HCEC 1CT (cell line): ENCODE data around the gene HPCA.

ENCODE experiments used
- DNase-seq: peaks from one replicate; pipeline ENCODE4 v3.0.0-alpha.2; 2017

Gene HPCA

DNA sequence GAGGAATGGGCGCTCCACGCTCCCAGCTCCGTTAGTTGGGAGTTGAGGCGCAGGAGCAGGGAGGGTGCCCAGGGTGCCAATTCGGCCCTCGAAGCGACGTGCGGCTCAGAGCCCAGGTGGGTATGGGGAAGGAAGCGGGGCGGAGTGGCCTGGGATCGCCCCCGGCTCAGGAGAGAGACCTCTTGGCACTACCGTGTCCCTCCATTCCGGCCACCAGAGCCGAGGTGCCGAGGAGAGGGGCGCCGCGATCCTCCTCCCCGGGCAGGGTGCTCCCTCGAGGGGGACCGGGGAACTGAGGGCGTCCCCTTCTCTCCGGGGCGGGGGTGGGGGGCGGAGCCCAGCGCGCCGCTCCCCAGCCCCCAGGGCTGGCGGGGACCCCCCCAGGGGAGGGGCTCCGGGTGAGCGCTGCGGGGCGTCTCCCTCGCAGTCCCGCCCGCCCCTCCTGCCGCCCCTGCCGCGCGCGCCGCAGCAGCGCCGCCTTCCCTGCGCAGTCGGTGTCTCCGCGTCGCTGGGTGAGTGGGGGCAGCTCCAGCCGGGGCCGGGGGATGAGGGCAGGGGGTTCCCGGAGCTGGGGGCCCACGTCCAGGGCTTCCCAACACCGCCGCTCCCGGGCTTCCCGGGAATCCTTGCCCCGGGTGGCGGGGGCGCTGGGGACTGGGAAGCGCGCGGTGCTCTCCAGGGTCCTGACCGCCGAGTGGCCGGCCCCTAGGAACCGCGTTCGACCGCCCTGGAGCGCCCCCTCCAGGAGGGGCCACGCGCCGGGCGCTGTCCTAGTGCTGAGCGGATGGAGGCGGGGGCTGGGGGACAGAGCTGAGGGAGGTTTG lies at the start of gene HPCA:
HPCA (plus strand) TSS at position 488 of the 824 bp plus-strand sequence. CDS start 2,408 bp downstream, outside the sequence.
- no peak for DNase-seq

DNA sequence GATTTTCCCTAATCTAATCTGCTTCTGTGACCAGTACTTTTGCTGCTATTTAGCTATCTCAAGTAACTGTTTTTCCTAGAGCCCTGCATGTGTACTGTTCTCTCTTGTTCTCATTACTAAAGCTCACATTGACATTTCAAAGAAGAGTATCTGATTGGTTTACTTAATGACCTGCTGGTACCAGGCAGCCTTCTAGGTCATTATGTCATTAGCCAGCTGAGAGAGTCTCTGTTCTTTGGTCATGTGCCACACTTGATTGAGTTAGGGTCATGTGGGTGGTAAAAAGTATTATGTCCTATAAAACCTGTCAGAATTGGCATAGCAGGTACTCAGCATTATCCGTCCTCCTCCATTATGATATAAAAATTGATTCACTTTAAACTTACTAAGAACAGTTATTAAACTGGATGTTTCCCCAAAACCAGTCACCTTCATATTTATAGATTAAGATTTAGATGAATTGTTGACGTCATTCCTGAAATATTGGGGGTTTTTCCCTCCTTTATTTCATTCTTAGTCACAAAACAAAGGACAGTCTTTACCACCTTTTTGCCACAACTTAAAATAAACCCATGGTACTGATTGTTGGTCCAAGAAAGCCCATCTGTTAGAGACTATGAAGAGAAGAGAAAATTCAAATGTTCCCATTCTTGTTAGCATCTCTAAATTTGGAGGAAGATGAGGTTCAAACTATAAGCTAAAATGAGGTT lies 37.8 kb upstream of the HPCA start:
- DNase-seq, result no peak

- no peak for DNase-seq
Observed at GRCh38 chr1:32855861-32856617, 30.3 kb upstream of the HPCA start.

DNA sequence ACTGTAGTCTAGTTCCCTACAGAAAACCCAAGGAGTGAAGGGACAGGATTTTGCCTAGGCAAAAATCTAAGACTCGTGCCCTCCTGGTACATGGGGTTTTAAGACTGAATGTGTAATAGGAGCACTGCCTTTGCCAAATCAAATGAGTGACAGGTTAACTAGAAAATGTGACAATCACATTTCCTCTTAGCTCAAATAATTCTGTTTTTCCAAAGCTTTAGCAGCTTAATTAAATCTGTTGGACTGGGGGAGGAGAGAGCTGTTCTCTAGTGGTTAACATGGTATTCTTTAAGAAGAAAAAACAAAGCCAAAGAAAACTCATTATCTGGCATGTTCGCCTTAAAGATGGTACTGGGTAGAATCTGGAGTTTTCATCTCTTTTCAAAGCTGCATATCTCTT lies 28.2 kb upstream of the HPCA start:
- no peak for DNase-seq

DNA sequence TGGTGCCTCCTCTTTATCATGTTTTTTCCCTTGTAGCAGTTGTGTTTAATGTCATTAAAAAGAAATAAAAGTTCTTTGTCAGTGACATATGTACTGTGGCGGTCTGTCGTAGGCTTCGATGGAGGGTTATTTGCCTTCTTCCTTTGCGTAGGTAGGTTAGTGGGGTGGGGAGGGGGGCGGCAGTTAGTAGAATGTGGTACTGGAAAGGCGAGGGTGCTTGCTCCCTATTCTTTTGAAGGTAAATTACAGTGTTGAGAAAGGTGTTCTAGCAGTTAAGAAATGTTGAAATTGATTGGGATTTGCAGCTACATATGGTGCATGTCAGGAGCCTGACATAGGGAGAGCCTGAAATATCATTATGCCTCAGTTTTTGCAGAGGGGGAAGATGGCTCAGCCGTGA lies 27.5 kb upstream of the HPCA start:
- DNase-seq, result no peak

DNA sequence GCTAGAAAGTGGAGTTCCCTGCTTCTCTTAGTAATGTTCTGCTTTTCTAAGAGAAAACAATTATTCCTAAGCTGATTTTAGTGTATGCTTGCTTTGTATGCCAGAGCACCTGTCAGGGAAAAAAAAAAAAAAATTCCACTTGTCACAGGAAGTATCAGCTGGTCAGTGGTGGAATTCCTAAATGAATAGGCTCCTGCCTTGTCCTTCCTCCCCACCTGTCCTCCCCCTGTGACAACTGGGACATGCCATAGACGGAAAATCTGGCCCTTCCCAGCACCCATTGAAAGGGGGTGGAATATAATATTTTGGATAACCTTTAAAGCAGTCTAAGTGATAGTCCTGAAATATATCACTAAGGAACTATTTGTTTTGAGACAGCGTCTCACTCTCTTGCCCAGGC lies 26.4 kb upstream of the HPCA start:
- no peak for DNase-seq

DNA sequence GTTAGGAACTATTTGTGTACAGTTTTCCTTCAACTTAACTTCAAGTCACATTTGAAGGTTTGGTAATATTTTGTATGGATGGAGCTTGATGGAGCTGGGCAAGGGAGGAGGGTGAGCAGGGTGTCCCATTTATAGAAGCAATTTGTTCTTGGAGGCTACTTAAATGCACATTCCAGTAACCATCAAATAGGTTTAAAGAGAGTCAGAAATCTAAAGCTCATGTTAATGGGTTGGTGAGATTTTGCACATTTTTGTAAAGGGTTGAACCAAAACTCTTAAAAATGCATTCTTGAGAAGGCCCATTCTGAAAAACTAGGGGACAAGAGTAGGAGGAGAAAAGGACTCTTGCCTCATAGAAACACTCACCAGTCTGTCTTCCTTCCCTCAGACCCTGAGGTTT lies 25.7 kb upstream of the HPCA start:
- DNase-seq, result no peak

DNA sequence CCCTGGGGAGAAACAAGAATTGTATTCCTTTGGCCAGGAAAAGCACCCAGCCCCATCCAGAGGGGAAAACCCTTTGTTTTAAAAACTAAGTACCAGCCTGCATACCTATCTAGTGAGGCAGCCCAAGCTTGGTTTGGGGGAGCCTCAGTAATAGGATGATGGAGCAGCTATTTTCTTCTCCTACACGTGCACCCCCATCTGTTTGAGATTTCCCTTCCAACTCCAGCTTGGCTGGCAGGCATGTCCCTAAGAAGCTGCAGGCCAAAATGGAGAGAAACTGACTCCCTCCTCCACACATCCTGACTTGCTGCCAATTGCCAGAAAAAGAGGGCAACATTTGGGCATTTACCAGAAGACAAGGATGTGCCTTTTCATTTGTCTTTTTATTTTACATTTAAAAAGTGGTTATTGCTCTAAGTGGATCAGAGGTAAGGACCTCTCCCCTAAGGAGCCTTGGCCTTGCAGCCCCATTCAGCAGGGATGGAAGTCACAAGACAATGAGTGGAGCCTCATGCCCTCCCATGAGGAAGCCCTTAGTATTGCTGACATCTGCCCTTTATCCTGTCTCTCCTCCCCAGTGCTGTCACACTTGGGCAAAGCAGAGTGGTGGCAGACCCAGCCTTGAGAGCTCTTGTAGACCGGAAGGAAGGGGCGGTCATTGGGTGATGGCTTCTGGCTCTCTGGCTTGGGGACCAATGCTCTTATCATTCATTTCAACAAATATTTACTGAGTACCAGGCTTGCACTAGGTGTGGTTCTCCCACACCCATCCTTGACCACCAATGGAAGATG lies 24.2 kb upstream of the HPCA start:
- DNase-seq, result peak; percentile 57

DNA sequence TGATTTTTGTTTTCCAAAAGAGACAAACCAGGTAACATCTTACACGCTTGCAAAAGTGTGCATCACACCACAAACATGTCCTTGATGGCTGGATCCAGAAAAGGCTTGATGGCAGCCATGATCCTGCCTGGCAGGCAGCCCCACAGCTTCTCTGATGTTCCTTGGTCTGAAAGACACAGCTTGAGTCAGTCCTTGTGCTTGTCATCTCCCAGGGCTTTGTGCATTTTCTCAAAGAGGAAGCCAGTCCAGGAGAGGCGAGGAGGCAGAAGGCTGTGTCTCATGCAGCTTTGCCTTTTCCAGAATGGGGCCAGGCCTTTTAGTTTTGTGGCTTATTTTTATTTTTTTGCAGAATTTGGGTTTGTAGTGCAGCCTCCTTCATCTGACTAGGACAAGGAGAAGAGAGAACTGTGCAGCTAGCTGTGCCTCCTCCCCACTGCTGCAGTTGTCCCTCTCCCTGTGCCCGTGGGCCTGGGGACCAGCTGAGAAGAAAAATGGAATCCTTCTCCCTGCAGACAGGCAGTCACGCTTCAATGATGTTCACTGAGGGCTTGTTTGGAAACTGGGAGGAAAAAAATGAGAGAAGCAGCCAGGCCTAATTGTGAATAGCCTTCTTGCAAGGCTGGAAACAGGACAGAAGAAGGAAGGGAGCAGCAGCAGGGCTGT lies 22.9 kb upstream of the HPCA start:
- DNase-seq, result no peak

- no peak for DNase-seq
Observed at GRCh38 chr1:32863881-32864245, 22.4 kb upstream of the HPCA start.

DNA sequence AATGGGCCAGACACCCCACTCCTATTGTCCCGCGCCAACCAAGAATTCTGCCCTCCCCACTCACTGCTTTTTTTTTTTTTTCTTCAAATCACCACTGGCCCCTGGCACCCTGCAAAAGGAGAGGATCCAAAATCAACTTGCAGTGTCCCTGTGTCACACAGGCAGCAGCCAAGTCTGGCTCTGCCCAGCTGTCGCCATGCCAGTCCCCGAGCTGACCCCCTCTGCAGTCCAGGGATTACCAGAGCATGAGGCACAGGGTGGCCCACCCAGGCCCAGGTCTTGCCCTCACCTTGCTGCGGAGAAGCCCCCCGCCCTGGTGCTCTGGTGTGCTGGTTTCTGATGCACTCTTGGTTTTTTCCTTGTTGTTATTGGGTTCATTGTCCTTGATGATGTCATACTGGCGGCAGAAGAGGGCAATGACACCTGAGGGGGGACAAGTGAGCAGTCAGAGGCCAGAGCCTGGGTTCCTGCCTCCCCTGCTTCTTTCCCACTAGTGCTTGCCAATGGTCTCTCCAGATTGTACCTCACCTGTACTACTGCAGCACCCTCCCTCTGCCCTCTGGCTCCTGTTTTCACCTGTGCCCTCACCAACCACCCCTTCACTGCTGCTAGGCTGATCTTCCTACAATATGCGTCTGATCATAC lies 21.8 kb upstream of the HPCA start:
- DNase-seq, result no peak

DNA sequence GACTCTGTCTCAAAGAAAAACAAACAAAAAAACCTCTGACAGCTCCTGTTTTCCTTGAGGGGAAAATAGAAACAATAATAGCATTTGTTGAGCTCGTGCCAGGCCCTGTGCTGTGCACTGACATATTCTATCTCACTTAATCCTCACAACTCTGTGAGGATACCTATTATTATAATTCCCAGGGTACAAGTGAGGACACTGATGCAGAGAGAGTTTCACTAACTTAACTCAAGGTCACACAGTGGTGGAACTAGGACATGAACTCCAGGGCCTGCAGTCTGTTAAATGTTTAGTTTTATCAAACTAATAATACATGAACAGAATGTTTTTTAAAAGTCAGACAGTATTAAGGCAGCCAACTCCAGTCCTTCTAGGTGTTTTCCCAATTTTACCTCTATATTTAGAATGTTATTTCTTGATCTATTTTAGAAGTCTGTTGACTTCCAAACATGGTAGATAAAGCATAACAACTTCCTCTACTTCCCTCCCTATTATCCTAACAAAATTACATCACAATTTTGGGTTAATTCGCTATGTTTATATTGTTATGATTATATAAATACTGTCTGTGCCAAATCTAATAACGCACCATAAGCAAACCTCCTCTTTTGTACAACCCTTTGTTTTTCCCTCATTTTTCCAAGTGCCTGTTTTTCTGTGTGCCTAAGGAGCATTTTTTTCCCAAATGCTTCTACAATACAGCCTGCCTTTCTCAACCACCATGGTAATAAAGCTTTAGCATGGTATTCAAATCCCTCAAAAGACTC lies 20.5 kb upstream of the HPCA start:
- DNase-seq, result no peak

DNA sequence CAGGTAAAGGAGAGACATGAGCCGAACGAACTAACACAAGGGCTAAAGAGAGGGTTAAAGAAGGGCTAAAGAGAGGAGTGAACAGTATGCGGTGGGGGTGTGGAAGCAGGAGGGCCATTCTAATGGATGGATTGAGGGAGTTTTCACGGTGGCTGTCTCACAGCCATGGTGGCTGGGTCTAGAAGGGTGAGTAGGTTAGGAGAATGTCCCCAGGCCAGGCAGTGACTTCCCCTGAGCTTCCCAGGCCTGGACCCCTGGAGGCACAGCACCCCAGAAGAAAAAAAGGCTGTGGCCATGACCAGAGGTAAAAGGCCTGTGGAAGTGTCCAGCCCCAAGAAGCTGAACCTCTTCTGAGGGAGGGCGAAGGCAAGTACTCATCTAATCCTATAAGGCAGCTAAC lies 19.1 kb upstream of the HPCA start:
- DNase-seq, result no peak

DNA sequence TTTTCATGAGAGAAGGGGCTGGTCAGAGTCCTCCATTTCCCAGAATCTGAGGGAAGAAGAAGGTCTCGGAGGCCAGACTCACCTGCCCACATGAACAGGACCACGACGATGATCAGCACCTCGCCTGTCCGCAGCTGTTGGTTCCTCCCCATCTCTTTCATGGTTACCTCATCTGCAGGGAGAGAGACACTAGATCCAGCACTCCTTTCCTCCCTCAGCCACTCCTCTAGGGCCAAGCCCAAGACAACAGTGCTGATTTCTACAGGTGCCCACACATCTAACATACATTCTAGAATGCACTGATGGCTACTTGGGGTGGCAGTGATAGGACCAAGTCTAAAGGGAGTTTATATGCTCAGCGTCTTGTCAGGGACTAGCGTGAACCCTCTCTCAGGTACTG lies 18.6 kb upstream of the HPCA start:
- DNase-seq, result no peak

DNA sequence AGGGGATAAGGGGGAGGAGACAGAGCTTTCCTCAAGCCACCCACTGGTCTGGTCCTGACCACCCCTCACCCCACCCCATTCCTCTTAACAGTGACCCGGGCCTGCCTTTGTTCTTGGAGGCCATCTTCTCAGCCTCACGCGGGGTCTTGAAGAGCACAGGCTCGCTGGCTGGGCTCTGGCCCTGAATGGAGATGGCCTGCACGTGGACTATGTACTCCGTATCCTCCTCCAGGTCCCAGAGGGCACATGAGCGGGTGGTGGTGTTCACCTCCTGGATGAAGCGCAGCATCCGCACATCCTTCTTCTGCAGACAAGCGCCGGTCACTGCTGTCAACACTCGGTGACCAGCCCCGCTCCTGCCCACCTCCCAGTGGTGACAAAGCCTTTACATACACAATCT lies 18.2 kb upstream of the HPCA start:
- DNase-seq, result no peak

DNA sequence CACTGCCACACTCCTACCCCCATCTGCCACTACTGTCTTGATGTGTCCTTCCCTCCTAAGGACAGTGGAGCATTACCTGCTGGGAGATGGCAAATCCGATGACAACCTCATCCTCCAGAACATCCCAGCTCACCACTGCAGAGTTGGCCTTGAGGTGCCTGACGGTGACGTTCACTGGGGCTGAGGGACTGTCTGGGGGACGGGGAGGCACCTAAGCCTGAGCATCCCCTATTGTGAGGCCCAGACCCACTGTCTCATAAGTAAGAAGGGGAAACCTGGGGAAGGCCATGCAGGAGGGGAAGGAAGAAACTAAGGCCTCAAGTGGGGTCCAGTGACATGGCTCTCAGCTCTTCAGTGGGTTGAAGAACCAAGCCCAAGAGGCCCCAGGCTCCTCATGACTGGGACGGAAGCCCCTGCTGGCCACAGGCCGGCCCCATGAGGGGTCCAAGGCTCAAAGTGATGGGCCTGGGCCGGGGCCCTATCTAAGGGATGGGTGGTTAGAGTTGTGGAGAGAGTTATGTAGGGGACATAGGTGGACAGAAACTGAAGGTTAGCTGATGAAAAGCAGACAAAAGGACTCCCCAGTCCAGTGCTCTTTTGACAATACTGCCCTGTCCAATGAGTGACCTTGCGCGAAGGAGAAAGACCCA lies 17.4 kb upstream of the HPCA start:
- DNase-seq, result no peak

DNA sequence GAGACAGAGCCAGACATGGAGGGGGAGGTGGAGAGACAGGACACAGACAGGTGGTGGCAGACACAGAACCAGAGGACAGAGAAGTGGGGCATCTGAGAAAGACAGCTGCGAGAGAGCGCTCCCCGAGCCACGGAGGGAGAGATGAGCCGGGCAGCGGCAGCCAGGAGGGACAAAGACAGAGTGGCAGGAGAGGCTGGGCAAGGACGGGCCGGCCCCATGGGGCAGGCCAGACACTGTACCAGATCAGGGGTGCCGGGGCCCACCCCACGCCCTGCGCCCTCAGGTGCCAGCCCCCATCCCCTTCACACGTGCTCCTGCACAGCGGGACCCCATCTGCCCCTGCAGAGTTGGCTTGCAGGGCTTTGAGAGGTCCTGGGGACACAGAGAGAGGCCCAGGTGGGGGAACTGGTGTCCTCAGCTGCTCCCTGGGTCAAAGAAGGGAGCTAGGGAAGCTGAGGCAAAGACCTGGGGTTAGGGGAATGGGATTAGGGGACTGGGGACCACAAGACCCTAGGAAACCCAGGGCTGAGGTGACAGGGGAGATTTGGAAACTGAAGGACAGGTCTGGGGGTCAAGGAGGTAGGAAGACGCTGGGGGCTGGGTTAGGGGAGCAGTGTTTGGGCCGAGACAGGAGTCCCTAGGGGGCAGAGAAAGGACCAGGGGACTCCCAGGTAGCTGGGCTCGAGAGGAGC lies 16.2 kb upstream of the HPCA start:
- no peak for DNase-seq

DNA sequence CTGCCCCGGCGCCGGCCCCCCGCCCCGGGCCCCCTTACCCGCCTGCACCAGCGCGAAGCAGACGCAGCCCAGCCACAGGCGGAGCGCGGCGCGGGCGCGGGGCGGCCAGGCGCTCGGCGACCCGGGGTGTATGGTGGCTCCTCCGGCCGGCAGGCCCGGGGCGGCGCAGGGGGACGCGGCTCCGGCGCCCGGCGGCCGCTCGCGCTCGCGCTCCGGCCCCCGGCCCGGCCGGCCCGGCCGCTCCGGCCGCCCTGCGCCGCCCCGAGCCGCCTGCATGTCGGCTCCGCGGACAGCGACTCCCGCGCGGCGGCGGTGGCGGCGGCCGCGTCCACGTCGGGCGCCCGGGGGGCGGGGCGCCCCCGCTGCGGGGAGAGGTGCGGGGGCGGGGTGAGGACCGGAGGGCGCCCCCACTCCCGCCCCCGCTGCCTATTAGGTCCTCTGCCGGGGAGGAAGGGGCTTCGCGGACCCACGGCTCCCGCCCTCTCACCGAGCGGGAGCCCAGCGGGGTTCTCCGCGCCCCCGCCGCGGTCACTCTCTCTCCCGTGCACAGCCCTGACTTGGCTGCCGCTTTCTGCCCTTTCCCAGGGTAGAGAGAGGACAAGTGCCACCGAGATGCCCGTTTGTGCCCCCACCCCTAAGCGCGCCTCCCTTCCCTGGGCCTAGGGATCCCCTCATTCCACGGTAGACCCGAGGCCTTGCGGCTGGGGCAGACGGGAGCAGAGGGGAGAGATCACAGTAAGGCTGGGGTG lies 15.5 kb upstream of the HPCA start, which contains the start of gene FNDC5:
FNDC5 (minus strand) TSS at position 298 of the 749 bp plus-strand sequence.
- no peak for DNase-seq
